Spleen (tissue), 7 donors: ENCODE data around the gene BZW2.

ENCODE experiments used
- POLR2AphosphoS5 ChIP-seq, 3 donors: sonication (generic); formaldehyde crosslinking; IDR thresholded peaks; one replicate each; pipeline ENCODE4 v1.5.1; 2017; ENCODE audit warnings: antibody characterized with exemption in 3 of 3
- TF ChIP-seq, protein P1 (sequence below), 11 experiments: fragments of 200-600 bp in 7 of 11; fragments of 450-650 bp in 4 of 11; sonication (generic) in 4 of 11; IDR thresholded peaks in 8 of 11; conservative IDR thresholded peaks in 3 of 11; 1 replicate in 7 of 11; 2 replicates in 4 of 11; pipeline versions ENCODE4 v1.4.0 to v1.8.0; 2016 to 2021; ENCODE audit warnings: antibody characterized with exemption in 11 of 11, inconsistent platforms in 4 of 11, mild to moderate bottlenecking in 1 of 11
- donor health status: DM: no; HTN: no; CAD: no; lungs with moderate emphysema.
- donor health status: DM: no; HTN: no; CAD: no.
- donor health status: DM: no; HTN: no; CAD: no.

DNA sequence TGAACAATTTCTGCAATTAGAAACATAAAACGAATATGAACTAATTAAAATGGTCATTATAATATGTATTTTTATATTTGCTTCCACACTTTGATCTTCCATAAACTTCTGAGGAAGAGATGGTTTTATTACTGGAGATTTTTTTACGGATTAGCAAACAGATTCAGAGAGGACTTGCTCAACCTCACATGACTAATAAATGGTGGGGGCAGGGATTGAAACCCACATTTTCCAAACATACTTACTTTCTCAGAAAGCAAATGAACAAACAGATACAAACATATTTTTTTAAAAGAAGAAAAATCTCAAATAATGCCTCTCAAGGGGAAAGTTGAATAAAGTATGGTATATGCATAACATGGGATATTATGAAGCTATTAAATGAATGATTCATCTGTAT, 18.7 kb upstream of the BZW2 start:
- TF ChIP-seq, protein P1, sequence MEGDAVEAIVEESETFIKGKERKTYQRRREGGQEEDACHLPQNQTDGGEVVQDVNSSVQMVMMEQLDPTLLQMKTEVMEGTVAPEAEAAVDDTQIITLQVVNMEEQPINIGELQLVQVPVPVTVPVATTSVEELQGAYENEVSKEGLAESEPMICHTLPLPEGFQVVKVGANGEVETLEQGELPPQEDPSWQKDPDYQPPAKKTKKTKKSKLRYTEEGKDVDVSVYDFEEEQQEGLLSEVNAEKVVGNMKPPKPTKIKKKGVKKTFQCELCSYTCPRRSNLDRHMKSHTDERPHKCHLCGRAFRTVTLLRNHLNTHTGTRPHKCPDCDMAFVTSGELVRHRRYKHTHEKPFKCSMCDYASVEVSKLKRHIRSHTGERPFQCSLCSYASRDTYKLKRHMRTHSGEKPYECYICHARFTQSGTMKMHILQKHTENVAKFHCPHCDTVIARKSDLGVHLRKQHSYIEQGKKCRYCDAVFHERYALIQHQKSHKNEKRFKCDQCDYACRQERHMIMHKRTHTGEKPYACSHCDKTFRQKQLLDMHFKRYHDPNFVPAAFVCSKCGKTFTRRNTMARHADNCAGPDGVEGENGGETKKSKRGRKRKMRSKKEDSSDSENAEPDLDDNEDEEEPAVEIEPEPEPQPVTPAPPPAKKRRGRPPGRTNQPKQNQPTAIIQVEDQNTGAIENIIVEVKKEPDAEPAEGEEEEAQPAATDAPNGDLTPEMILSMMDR (IDR thresholded peaks at IDR 0.05 in 8 of 11, conservative IDR thresholded peaks at IDR 0.05 in 3 of 11): no peak
- TF ChIP-seq POLR2AphosphoS5 (IDR thresholded peaks at IDR 0.05): no peak
